Activated CD8-positive, alpha-beta memory T cell treated with anti-CD3 and anti-CD28 coated beads, Interleukin-2, amount 50 U/mL, for 24 hours (primary cell): Measurements from ENCODE around the gene LZTS2.
"Not testable (repeated sequence)": the region's sequence is repeated elsewhere in the genome, so short reads cannot be mapped to it uniquely, and the experiment has no call there.

ENCODE experiments used
- DNase-seq: peaks from one replicate; pipeline ENCODE4 v3.0.0-alpha.2; 2020; ENCODE audit errors: extremely low read depth

LZTS2 gene, protein sequence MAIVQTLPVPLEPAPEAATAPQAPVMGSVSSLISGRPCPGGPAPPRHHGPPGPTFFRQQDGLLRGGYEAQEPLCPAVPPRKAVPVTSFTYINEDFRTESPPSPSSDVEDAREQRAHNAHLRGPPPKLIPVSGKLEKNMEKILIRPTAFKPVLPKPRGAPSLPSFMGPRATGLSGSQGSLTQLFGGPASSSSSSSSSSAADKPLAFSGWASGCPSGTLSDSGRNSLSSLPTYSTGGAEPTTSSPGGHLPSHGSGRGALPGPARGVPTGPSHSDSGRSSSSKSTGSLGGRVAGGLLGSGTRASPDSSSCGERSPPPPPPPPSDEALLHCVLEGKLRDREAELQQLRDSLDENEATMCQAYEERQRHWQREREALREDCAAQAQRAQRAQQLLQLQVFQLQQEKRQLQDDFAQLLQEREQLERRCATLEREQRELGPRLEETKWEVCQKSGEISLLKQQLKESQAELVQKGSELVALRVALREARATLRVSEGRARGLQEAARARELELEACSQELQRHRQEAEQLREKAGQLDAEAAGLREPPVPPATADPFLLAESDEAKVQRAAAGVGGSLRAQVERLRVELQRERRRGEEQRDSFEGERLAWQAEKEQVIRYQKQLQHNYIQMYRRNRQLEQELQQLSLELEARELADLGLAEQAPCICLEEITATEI

DNA sequence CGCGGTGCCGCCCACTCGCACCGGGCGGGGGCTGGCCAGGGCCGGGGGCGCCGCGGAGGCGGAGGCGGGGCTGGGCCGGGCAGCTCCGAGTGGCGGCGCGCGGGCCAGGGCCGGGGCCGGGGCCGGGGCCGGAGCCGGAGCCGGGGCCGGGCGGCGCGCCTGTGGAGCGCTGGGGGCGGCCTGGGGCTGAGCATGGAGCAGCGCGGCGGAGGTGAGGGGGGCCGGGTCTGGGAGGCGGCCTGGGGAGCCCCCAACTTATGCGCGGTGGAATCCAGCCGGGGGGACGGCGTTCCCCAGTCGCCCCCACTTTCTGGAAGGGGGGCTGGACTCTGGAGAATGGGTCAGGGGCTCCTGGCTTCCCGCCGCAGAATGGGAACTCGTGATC lies at the start of gene LZTS2:
LZTS2 (plus strand) TSS at position 67 of the 385 bp plus-strand sequence. CDS start 2,731 bp downstream, outside the sequence.
- no peak for DNase-seq

DNA sequence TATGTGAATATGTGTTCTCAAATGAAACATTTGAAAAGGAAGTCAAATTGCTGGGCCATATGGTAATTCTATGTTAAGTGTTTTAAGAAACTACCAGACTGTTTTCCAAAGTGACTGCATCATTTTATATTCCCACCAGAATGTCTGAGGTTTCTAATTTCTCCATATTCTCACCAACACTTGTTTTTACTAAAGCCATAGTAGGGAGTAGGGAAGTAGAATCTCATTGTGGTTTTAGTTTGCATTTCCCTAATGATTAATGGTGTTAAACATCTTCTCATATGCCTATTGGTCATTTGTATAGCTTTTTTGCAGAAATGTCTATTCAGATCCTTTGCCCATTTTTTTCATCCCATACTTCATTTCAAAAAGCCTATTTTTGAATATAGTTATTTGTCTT lies 39.4 kb upstream of the LZTS2 start:
- DNase-seq, result no peak

DNA sequence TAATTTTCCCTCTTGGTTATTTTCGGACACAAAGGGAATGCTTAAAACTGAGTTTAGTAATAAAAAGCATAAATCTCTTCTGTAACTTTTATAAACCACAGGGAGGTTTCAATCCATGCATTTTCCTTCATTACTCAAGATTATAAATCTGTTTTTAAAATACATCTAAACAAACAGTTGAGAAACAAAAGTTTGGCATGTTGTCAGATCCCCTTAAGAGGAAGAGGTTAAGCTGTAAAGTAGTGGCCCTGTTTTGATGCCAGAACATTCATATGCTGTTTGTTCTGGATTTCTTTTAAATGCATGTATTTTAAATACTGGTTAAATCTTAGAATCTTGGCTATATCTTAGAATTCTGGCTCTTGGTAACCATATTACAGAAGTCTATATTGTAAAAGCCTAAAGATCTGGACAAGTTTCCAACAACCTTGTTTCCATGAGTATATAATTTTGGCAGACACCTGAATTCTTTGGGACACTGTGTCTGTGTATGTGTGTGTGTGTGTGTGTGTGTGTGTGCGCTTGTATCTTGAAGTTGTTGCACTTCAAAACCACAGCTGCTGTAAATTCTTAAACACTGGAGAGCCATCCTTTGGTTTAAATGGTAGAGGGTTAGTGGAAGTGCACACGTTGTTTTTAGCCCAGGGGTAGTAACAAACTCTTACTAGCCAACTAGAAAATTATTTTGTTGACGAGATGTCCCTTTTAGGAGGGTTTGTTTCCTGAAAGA lies 37.1 kb upstream of the LZTS2 start:
- DNase-seq, result no peak

DNA sequence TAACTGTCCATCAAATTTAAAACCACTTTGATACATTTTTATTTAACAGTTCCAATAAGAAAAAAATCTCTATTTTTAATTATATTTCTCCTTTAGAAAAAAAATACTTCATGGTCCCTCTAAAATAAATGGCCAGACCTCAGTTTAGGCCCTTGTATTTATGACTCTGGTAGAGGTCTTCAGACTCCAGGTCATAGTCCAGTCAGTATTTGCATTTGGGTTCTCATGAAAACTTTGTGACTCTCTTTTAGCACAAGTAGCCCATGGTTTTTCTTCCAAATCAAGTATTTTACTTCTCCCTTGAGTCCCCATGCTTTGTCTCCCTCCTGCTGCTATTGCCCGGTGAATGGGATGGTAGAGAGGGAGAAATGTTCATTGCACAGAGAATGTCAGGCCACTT lies 35.8 kb upstream of the LZTS2 start:
- no peak for DNase-seq

DNA sequence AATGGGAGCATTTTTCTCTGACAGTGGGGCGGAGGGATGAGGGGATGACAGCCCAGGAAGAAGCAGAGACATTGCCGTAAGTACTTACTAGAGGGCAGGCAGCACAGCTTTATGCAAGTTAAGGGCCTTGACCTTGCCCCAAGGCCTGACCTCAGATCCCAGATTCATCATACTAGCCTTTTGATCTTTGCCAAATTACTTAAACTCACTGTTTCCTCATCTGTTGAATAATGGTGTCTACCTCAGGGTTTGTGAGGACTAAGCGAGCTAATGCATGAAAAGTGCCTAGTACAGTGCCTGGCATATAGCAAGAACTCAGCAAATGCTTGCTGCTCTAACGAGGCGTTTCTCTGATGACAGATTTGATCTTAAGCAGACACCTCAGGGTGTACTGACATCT lies 33.8 kb upstream of the LZTS2 start:
- DNase-seq, result no peak

DNA sequence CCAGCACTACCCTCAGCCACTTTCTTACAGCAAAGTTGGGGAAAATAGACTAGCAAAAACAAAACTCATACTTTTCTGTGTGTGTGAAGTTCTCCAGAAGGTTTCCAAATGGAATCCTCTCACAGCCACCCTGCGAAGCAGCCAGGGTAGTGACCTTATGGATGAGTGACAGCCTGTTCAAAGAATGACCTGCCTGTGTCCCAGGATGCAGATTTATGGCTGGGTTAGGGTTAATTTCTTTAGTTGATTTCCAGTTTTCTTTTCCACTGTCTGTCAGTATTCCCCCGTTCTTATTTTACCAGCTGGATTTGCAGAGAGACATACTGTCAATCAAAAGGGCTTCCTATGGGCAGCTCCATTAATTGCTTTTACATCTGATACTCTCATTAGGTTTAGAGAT lies 32.7 kb upstream of the LZTS2 start:
- no peak for DNase-seq

DNA sequence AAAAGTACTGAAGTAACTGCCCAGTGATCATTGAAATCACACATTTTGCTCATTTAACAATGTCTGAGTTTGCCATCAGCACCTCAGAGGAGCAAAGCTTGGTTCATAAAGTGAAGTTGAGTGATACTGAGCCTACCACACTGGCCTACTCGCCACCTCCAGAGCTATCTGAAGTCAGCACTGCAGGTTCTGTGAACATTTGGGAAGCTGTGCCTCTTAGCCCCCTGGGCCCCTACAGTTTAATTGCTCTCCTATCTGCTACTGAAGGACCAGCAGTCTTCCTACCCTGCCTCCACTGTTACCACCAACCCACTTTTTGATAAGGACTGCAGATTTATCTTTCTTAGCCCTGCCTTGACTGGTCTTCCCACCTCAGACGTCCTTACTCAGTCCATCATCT lies 32.3 kb upstream of the LZTS2 start:
- no peak for DNase-seq

DNA sequence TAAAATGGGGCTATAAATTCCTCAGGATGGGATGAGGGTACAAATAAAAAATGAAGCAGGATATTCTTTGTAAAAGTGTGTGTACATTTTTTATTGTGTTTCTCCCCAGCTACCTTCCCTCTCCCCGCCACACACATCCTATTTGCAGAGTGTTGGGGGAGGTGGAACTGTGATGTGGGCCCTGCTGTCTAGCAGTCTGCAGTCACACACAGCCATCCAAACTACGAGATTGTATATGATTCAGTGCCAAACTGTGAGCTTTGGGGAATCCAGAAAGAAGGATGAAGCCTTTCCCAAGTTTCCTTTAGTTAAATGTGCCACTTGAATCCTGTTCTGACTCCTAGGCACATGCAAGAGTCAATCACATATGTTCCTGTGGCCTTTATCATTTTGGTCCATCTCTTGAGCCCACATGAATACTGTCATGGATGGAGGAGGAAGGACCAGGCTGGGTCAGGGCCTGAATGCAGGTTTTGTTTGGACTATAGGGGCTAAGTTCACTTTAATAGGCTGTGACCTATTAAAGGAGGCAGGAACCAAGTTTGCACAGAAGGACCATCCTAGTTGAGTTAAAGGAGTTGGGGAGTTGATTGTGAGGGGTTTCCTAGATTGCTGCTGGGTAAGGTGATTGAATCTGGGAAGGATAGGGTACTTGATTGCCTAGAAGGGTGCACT lies 31.4 kb upstream of the LZTS2 start:
- DNase-seq, result no peak

DNA sequence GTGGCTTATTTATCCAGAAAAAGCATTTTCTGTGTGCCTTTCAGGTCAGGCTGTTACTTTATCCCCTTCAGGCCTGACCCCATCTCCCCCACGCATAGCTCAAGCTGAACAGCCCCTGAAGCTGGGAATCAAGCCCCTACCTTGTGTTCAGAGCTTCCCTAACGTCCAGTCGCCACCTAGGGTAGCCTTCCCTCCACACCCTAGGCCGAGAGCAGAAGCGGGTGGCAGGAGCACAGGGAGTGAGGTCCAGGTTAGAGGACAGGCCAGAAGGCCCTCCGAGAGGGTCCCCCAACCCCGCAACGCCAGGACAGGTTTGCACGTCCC lies 30.8 kb upstream of the LZTS2 start:
- no peak for DNase-seq

DNA sequence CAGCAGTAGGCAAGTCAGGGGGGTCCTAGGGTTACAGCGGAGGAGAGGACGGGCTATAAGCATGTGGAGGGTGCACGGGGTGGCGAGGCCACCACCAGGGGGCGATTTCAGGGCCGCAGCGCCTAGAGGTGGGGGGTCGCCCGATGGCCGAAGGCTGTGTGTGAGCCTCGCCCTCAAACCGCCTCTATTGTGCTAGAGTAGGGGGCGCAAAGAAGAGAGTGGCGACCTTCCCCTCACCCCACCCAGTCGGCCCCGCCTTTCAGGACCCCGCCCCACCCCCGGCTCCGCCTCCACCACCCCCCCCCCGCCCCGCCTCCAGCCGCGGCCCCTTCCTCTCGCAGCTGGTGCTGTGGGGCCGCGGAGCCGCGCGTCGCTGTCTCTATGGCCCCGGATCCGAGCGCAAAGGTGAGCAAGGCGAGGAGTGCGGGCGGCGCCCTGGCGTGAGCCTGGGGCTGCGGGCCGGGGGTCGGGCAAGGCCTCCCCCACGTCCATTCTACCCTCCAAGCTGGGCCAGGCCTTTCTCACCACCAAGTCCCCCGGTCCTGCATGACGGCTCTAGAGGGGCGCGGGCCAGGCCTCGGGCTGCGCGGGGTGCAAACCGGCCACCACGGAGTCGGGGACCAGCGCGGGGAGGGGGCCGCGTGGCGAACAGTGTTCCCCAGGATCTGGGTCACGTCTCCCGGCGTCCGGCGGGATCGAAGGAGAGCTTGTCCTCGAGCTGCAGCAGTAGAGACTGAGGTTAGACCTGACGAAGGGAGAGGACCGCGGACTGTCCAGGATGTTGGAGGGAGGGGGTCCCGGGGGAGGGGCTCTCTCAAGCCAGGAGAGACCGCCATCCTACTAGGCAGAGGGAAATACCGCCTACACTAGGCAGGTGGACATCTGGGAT lies 30.2 kb upstream of the LZTS2 start, which contains the start of gene SEMA4G:
SEMA4G (plus strand) TSS at position 318 of the 889 bp plus-strand sequence. CDS start 3,409 bp downstream, outside the sequence.
- DNase-seq, result no peak

DNA sequence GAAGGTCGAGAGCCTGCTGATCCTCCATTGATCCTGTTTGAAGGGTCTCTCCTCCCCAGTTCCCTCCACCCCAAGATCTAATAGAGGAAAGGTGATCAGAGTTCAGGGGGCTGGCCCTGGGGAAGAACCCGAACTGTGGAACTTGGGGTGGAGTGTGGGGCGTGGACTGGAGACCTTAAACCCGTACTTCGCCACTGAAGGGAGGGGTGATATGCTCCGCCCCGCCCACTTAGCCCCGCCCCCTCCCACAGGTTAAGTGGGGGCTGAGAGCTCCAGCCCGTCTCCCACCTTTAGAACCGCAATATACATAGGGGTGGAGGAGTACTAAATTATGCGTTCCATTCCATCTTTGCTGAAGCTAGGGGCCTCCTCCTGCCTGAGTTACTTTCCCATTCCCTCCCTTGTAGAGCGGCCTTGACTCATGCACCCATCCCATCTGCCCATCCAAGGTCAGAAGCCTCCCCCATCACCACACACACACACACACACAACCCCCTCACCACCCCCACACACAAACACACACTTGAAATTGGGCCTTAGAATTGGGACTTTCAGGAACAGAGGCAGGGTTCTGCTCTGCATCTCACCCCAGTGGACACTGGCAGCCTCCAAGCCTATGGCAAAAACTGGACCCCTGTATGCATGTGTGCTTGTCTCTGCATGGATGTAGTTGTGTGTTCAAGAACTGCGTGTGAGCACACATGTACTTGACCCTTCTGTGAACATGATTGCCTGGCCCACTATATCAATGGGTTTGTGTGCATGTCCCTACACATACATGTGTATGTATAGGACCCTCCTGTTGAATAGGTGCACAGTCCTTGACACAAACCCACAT lies 29.3 kb upstream of the LZTS2 start:
- DNase-seq, result no peak

DNA sequence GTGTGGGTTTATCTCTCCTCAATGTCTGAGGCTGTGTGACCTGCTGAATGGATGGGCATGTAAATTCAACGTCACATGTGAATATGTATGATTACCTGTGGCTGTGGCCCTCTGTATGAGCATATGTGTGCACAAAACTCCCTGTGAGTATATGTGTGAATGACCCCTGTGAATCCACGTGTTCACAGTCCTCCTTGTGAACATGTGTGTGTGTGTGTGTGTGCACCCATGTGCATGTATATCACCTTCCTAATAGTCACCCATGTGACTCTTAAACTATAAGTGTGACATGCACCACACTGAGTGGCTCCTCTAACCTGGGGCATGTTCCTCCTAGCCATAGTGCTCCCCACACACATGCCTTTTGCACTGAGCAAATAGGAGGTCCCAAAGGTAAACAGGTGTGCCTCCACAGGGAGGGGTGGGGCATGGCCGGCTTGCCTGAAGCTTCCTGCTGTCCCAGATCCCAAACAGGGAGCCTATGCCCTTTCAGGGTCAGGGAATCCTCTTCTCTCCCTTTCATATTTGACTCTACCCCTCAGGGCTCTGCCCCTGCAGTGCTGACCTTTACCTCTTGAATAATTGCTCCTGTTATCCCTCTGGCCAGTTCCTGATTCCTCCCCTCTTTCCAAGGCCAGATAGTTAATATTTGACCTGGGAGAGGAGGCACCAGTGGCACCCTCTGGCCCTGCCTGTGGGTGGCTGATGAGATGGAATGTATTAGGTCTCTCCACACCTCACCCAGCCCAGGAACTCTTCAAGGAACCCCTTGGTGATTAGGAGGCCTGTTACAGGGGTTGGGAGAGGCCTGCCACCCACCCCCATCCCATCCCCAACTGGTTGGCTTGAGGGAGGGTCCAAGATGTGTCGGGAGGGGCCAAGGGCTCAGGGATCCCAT lies 28.4 kb upstream of the LZTS2 start:
- DNase-seq, result no peak

DNA sequence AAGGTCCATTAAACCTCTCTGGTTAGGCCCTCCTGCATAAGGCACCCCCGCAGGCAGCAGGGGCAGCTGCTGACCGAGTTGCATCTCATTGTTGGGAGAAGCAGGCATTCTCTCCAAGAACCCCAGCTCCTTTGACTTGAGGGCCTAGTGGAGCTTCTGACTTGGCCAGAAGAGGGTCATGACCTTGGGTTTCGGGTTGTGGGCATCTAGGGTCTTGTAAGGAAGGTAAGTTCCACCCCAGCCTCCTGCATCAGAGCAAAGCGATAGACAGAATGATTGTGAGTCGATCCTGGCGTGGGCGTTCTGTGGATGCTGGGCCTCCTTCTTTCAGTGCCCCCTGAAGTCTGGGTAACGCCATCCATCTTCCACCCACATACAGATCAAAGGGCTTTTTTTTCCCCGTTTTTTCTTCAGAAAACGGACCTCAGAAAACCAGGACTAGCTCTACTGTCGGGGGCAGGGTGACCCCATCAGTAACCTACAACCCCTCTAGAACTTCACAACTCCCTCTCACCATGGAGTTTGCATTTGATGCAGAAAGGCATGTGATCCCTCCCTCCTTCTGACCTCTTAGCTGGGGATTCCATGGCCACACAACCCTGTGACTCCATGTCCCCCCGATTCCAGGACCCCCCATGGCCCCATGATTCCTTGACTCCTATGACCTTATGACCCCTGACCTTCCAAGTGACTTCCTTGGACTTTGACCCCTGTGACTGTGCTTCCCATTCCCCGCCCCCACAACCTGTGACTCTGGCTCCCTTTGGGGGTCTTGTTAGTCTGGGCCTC lies 27.3 kb upstream of the LZTS2 start:
- DNase-seq, result no peak

DNA sequence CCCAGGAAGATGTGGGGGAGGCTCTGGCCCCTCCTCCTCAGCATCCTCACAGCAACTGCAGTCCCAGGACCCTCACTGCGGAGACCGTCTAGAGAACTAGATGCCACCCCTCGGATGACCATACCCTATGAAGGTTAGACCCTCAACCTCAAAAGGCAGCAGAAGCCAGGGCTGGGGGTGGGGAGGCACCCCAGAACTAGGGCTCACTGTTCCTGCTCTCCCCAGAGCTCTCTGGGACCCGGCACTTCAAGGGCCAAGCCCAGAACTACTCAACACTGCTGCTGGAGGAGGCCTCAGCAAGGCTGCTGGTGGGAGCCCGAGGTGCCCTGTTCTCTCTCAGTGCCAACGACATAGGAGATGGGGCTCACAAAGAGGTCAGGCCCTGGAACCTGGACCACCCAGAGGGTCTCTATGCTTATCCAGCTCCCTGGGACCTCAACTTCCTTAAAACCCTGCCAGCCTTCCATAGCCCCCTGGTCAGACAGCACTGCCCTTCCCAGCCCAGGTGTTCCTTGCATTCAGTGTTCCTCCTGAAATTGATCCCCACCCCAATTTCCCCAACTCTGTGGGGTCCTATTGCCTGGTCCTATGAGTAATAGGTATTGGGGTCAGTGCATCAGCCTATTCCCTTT lies 26.6 kb upstream of the LZTS2 start:
- no peak for DNase-seq

DNA sequence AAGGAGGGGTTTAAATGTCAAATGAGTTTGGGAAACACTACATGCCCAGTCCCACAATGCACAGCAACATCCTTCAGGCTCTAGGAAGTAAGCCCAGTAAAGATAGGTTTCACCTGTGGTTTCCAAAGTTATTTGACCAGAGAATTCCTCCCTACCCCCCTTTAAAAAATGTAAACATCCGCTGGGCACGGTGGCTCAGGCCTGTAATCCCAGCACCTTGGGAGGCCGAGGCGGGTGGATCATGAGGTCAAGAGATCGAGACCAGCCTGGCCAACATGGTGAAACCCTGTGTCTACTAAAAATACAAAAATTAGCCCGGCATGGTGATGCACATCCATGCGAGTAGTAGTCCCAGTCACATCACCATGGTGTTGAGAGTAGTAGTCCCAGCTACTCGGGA lies 24.2 kb upstream of the LZTS2 start:
- not testable (repeated sequence) for DNase-seq

DNA sequence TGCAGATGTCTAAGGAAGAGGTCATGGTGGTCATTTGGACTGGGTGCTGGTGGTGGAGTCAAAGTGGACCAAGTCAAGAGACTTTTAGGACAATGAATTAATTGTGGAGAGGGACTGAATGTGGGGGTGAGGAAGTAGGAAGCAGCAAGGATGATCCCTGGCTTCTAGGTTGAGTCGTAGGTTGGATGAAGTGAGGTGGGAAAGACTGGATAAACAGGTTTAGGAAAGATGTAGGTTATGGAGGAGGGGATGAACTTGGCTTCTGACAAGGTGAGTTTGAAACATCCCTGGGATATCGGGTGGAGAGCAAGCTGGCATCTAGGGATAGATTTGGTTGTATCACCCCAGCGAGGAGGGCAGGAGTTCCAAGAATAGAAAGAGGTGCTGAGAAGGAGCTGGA lies 22.7 kb upstream of the LZTS2 start:
- DNase-seq, result no peak

DNA sequence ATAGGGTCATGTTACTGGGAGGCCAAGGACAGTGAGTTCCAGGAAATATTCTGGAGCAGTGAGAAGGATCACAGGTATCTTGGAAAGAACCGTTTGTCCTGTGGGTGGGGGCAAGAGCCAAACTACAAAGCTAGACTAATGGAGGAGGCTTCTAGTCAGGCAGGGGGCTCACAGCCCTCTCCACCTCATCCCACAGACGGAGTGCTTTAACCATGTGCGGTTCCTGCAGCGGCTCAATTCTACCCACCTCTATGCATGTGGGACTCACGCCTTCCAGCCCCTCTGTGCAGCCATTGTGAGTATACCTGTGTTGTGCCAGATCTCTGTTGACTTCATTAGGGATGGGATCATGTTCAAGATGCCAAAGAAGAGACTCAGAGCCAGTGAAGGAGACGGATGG lies 22.2 kb upstream of the LZTS2 start:
- DNase-seq, result no peak
